Measurements from ENCODE around the gene PRDM7.

Gene PRDM7

DNA sequence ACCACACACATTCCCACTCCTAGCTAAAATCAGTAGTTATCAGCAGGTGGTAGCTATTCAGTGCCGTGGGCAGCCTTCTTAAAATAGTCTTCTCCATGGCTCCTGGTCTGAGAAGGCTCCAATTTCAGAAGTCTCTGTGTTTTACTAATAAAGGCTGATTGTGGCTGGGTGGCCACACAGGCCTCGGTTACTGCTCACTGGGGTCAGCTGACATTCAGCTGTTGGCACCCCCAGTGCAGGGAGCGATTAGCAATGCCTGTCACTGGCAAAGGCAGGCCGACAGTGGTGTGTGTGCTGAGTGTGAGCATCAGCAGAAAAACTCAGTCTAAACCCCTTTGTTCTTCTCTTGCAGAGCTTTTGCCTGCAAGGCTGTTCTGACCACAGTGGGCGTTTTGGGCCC is 41.2 kb downstream of the PRDM7 start:
- DNase-seq (ENCODE audit: low spot score): no peak

DNA sequence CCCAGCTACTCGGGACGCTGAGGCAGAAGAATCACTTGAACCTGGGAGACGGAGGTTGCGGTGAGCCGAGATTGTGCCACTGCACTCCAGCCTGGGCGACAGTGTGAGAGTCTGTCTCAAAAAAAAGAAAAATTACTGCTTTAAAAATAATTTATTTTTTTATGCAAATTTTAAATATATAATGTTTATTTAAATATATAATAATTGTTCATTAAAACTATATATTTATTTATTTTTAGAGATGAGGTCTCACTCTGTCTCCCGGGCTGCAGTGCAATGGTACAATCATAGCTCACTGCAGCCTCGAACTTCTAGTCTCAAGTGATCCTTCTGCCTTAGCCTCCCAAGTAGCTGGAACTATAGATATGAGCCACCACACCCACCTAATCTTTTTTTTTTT is 42.6 kb downstream of the PRDM7 start:
- DNase-seq (ENCODE audit: low spot score): no peak

DNA sequence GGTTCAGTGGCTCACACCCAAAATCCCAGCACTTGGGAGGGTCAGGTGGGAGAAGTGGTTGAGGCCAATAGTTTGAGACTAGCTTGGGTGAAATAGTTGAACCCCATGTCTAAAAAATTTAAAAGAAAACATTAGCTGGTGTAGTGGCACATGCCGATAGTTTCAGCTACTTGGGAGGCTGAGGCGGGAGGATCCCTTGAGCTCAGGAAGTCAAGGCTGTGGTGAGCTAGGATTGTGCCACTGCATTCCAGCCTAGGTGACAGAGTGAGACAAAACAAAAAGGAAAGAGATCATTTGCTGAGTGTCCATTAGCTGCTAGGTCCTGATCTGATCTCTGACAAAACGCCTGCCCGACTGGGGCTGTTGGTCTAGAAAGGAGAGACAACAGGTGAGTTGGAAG is 43.7 kb downstream of the PRDM7 start:
- no peak for DNase-seq (ENCODE audit: low spot score)

DNA sequence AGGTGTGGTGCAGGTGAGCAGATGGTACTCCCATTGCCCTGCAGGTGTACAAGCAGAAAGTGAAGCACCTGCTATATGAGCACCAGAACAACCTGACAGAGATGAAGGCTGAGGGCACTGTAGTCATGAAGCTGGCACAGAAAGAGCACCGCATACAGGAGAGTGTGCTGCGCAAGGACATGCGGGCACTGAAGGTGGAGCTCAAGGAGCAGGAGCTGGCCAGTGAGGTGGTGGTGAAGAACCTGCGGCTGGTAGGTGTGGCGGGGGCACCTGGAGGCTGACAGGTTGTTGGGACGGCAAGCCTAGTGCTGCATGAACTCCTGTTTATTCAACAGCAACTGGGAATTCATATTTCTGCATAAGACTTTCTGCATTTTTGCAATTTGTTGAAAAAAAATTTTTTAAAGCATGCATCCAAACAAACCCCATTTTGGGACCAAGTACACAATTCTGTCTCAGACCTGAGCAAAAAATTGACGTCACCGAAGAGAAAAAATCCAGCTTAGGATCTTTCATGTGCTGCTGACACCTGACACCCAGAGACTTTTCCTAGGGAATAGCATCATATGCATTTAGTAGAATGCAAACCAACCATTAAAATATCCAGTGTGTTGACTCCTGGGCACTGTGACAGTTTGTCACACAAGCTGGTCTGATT is 44.3 kb downstream of the PRDM7 start:
- DNase-seq (ENCODE audit: low spot score): peak; percentile 27

DNA sequence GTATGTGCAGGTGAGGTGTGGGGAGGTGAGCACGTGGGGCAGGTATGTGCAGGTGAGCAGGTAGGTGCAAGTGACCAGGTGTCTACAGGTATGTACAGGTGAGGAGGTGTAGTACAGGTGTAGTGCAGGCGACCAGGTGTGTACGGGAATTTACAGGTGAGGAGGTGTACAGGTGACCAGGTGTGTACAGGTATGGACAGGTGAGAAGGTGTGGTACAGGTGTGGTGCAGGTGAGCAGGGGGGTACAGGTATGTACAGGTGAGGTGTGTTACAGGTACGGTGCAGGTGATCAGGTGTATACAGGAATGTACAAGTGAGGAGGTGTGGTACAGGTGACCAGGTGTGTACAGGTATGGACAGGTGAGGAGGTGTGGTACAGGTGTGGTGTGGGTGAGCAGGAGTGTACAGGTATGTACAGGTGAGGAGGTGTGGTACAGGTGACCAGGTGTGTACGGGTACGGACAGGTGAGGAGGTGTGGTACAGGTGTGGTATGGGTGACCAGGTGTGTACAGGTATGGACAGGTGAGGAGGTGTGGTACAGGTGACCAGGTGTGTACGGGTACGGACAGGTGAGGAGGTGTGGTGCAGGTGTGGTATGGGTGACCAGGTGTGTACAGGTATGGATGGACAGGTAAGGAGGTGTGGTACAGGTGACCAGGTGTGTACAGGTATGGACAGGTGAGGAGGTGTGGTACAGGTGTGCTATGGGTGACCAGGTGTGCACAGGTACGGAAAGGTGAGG is 45.0 kb downstream of the PRDM7 start:
- peak; percentile 61 for DNase-seq (ENCODE audit: low spot score)

DNA sequence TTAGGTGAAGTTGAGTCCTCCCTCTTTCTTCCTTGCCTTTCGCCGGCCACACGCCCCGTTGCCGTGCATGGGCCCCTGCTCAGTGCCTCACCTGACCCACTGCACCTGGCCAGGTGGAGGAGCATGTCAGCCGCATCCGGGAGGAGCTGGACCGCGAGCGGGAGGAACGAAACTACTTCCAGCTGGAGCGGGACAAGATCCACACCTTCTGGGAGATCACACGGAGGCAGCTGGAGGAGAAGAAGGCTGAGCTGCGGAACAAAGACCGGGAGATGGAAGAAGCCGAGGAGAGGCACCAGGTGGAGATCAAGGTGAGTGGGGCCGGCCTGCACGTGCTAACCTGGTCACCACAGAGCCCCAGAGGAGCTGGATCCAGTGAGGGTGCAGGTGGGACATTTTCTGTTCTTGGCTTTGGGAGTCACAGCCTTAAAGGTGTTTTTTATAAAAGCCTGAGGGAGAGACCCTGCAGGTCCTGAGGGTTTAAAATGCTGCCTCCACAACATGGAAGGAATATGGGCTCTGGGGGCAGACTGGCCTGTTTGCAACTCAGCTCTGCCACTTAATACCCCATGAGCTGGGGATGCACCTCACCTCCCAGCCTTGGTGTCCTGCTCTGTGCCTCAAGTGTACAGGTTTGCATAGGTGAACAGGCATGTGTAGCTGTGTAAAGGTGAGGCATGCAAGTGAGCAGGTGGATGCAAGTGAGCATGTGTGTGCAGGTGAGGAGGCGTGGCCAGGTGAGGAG is 45.8 kb downstream of the PRDM7 start:
- DNase-seq (ENCODE audit: low spot score): no peak

DNA sequence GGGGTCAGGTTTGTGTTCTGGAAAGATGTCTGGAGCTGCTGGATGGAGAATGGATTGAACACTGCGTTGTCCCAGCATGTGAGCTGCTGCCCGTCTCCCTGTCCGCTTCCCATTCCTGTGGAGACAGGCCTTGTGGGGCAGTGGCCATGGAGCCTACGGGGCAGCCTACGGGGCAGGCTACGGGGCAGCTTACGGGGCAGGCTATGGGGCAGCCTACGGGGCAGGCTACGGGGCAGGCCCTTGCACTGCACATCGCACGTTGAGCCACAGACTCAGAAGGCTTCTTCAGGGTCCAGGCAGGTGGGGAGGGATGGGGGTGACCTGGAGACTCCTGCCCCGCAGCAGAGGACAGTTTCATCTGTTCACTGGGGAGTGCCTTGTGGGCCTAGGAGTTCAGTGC is 48.1 kb downstream of the PRDM7 start:
- no peak for DNase-seq (ENCODE audit: low spot score)

DNA sequence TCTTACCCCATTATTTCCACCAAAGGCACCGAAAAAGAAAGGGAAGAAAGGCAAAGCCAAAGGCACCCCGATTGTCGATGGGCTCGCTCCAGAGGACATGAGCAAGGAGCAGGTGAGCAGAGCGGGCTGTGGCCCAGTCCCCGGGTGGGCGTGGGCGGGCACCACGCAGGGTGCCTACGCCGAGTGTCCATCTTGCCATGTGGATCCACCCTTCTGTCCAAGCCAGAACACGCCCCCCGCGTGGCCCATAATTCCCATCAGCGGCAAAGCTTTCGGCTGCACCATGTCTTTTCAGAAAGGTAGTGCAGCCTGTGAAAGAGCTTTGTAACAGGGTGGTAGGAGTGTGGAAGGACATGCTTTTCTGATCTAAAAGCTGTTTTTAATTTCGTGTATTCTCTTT is 49.5 kb downstream of the PRDM7 start:
- no peak for DNase-seq (ENCODE audit: low spot score)

DNA sequence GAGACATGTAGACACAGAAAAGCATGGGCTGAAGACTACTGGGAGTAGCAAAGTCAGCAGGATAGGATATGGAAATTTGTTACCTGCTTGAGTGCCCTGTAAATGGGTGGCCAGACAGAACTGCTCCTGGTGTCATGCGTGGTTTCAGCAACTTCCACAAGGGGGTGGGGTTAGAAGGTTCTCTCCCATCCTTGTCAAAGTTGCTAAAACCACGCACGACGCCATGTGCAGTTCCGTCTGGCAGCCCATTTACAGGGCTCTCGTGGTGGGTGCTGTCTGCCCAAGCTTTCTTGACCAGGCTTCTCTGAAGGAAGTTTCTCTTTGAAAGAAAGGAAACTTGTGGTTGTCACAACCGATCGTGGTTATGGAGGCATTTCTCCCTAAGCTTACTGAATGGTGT is 51.0 kb downstream of the PRDM7 start:
- DNase-seq (ENCODE audit: low spot score): no peak

DNA sequence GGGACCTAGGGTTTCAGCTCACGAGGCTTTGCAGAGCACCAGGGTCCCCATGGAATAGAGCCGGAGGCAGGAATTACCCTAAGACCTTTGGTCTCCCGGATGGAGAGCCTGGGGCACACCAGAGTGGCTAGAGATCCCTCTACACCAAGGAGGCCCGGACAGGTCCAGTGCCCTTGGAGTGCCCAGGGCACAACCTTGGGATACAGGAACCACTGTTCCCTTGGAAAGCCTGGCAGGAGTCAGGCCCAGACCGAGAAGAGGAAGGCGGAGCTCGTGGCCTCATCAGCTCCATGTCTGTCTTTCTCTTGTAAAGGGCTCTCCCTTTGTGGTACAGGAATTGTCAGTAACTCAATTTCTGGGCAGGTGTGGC is 54.1 kb downstream of the PRDM7 start:
- no peak for DNase-seq (ENCODE audit: low spot score)

DNA sequence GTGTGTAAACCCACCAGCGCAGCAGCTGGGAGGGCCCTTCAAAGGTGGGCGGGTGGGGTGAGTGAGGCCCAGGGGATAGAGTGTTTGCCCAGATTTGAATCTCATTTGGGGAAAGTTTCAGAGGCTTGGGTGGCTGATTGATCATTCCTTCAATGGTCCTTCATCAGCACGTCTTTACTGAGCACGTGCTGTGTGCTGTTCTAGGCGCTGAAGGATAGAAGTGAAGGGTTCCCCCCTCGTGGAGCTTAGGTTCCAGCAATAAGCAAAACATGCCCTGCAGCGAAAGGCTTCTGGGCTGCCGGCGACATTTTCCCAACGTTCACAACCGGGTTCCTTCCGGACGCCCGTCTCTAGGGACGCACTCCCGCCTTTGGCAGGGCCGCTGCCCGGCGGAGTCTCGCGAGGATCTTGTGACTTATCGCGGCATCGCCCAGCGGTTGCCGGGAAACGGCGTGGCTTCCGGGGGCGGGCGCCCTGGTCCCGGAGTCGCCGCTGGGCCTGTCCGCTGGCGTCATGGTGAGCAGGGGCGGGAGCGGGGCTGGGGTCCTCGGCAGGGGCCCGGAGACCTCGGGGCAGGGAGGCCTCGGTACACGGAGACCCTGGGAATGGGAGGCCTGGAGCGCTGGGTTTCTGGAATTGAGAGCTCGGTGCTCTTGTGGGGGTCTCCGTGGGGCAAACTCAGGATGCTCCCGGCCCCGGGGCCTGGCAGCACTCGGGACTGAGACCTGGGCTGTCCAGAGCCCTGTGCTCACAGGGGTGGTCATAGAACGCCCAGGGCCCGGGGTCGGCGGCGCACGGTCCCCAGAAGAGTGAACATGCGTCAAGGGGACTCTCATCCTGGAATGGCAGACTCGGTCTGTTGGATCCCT is 54.7 kb downstream of the PRDM7 start:
- DNase-seq (ENCODE audit: low spot score): peak; percentile 96

DNA sequence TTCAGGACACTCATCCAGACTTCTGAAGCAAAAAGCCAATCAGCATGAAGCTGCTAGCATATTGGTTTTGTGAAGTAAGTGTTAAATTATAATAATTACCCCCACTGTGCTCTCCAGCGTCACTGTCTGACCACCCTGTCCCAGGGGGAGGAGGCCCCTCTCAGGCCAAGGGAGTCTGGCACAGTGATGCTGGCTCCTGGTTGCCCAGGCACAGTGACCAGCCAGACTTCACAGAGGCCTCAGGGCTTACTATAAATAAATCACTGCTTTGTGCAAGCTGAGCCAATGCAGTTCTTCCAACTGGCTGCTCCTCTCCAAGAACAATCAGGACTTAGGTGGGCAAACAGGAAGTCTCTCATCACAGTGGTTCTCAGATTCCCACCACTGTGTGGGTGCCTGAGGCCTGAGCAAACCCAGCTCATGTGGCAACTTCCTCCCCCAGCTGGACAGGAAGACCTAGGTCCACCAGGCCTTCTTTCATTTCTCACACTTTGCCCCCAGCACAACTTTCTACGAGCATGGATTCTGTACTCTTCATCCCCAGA is 56.2 kb downstream of the PRDM7 start:
- no peak for DNase-seq (ENCODE audit: low spot score)

DNA sequence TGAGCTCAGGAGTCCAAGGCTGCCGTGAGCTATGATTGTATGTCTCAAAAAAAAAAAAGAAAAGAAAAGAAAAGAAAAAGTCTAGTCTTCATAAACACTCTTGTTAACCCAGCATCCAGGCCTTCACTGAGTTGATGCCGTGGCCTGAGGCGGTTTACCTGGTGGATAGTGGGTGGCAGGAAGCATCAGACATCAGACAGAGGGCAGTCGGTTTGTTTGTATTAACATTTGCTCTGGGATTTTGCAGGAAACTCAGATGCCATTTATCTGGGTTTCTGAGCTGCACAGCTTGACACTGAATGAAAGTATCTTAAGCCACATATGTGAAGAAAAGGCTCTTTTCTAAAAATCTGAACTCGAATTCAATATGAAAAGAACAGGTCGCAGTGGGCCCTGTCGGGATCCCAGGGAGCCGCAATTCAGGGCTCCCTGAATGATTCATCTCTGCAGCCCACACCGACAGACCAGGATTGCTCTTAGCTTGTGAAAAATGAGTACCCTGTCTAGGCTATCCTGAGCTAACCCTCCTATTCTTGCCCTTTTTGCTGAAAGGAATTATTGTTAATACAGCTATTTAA is 56.8 kb downstream of the PRDM7 start:
- no peak for DNase-seq (ENCODE audit: low spot score)

DNA sequence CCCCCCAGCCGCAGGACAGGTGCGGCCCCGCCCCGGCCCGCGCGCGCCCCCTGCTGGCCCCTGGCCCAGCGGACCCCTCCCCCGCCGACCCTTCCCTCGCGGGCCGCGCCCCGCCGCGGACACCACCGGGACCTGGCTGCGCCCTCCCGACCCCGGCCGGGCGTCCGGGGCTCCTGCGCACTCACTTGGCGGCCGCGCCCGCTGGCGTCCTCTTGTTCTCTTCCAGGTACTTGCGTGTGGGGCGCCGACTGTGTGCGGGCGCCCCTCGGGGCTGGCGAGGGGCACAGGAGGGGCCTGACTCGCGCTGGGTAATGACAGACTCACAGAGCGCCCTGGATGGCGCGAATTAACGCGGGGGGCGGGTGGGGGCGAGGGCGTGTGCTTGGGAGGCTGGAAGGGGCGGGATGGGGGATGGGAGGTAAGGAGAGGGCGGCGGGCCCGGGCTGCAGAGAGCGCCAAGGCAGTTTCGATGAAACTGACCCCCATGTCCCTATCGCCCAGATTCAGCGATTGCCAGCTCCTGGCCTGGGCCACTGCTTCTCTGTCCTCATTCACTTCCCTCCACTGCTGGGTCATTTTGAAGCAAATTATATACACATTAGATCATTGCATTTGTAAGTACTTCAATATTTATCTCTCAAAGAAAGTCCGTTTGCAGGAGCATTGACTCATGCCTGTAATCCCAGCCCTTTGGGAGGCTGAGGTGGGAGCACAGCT is 57.4 kb downstream of the PRDM7 start:
- peak; percentile 36 for DNase-seq (ENCODE audit: low spot score)

DNA sequence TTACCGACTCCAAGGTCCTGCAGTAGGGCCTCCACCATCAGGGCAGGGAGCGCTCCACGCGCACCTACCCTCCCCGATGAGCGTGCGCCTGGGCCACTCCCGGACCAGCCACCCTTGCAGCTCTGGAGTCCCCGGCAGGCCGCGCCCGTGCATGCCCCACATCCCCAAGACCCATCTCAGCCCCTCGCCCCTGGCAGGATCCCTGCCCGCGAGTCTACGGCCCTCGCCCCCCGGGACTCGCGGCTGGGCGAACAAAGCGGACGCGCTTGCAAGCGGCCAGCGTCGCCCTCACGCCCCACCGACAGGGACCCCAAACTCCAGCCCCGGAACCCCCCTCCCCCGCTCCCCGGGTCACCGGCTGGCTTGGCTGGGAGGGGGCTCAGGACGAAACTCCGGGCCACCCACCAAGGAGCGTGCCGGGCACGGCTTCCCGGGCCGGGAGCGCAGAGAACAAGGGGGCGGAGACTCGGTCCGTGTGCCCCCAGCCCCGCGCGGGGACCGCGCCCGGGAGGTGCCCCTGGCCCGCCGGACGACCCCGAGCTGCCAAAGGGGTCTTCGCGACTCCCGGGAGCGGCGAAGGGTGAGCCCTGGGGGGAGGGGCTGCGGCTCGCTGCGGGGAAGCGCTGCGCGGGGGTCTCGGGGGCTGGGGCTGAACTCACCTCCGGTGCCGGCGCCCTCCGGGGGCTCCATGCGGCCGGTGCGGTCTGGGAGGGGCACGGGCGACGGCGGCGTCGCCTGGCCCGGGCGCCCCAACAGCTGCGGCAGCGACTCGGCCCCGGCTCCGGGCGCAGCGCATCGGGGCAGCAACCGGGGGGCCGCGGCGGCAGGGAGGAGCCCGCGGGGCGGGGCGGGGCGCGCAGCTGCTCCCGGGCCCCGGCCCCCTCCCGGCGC is 58.2 kb downstream of the PRDM7 start, which contains the start of gene DBNDD1:
DBNDD1 (minus strand) TSS at position 805 of the 891 bp plus-strand sequence; CDS start at position 690, 115 bp downstream.
- DNase-seq (ENCODE audit: low spot score): no peak

DNA sequence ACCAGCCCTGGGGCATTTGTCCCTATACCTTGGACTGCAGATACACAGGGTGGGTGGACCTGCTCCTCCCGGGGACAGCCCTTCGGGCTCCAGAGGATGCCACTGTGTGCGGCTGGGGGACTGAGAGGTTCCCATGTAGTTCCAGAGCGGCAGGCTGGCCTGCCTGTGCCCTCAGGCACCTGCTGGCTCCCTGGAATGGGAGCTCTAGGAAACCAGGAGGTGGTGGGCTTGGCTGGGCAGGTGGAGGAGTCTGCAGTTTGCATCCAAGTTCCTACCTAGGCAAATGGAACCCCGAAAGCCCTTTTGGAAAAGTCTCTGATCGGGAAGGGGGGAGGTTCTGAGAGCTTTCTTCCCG is 58.9 kb downstream of the PRDM7 start:
- no peak for DNase-seq (ENCODE audit: low spot score)

DNA sequence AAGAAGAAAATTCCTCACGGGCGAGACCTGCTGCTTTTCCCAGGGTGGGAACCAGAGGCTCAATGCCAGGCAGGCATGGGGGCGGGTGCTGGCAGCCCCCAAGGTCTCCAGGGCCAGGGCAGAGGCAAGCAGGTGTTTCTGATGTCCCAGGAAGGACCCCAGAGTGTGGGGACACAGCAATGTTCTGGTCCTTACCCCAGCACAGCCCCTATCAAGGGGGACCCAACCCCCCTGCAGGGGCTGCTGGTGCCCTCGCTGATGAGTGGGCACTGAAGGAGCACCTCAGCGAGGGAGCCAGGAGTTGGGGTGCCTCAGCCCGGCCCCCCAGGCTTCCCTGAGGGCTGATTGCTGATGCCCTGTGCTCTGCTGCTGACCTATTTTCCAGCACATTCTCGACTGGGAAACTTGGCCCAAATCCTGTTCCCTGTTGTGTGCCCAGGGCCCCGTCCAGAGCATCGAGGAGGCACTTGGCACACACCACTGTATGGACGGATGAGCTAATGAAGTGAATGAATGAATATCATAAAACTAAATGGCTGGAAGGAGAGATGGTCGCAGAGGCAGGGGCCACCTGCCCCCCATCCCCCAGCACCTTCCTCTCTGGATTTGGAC is 60.7 kb downstream of the PRDM7 start:
- DNase-seq (ENCODE audit: low spot score): no peak

DNA sequence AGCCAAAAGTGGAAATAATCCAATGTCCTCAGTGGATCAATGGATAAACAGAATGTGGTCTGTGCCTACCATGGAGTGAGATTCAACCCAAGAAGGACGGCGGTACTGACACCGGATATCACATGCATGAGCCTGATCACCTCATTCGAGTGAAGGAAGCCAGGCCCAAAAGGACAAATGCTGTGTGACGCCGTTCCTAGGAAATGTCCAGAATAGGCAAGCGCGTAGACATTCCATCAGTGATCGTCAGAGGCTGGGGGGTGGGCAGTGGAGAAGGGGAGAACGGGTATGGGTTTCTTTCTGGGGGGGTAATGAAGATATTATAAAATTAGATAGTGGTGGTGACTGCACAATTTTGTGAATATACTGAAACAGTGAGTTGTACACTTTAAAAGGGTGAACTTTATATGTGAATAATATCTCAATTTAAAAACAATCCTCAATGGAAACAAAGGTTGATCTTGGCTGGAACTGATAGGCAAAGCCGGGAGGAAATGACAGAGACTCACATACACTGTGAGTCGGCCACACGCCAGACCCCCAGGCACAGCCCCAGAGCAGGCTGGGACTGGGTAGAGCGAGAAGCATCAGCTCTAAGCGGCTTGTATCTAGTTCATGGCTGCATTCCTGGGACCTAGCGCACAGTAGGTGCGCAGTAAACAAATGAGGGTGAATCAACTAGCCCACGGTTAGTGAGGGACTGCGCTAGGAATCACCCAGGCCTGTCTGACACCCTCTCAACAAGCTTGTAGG is 61.4 kb downstream of the PRDM7 start:
- DNase-seq (ENCODE audit: low spot score): no peak

Data from AG08395 (cell line).